ENCODE results near the gene COPB1.

The COPB1 gene

GRCh38 chr11:14544611-14545010 is 45.0 kb upstream of the COPB1 start:
- no peak overlapping the region for H2AFZ ChIP-seq (ENCODE audit: low read depth, low read length)
- ATAC-seq (ENCODE audit: insufficient read depth, low read depth), result no peak
- DNase-seq, result no peak

DNA sequence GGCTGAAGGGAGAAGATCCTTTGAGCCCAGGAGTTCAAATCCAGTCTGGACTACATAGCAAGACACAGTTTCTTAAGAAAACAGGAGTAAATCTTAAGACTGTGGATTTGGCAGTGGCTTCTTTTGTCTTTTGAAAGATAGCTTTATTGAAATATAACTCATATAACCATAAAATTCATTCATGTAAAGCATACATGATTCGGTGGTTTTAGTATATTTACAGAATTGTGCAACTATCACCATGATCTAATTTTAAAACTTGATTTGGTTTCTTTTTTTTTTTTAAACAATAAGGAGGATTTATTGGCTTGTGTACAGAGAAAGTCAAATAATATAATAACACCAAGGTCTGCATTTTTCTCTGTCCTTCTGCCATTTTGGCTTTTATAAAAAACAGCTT is 43.6 kb upstream of the COPB1 start:
- Histone ChIP-seq H3K4me1 (ENCODE audit: insufficient read depth, low read length) (no peaks in the 10 kb centered on the region), H3K4me3 (ENCODE audit: low read depth in 1 of 2, low read length in 2 of 2) (no peak overlapping the region), H3K27me3 (ENCODE audit: insufficient read depth, low read length, poor library complexity) (no peaks in the 10 kb centered on the region), H3K9me3 (ENCODE audit: insufficient read depth, low read length, severe bottlenecking) (no peaks in the 10 kb centered on the region), H3K36me3 (ENCODE audit: insufficient read depth, low read length) (no peaks in the 10 kb centered on the region), H4K20me1 (ENCODE audit: insufficient read depth, low read length) (no peaks in the 10 kb centered on the region), H3K9ac (ENCODE audit: low read depth, low read length) (no peak overlapping the region), H3K27ac (ENCODE audit: low read length) (no peak overlapping the region), H3K79me2 (ENCODE audit: insufficient read depth, low read length) (no peaks in the 10 kb centered on the region), H2AFZ (ENCODE audit: low read depth, low read length) (no peak overlapping the region), H3K4me2 (ENCODE audit: insufficient read depth, low read length) (no peak overlapping the region)
- DNase-seq, result no peak
- TF ChIP-seq EZH2 (IDR thresholded peaks at IDR 0.05; ENCODE audit: borderline replicate concordance, low read depth, low read length, severe bottlenecking) (no peak), CTCF (IDR thresholded peaks at IDR 0.05; ENCODE audit: borderline replicate concordance, extremely low read depth, low read length, poor library complexity, severe bottlenecking) (no peak)
- ATAC-seq (ENCODE audit: insufficient read depth, low read depth), result no peak

More at GRCh38 chr11:14544611-14545010, 45.0 kb upstream of the COPB1 start:
- H4K20me1 ChIP-seq (ENCODE audit: insufficient read depth, low read length), result no peaks in the 10 kb centered on the region
- TF ChIP-seq EZH2 (IDR thresholded peaks at IDR 0.05; ENCODE audit: borderline replicate concordance, low read depth, low read length, severe bottlenecking), result no peak
- no peak for TF ChIP-seq CTCF (IDR thresholded peaks at IDR 0.05; ENCODE audit: borderline replicate concordance, extremely low read depth, low read length, poor library complexity, severe bottlenecking)
- no peaks in the 10 kb centered on the region for H3K9me3 ChIP-seq (ENCODE audit: insufficient read depth, low read length, severe bottlenecking)
- no peak overlapping the region for H3K4me2 ChIP-seq (ENCODE audit: insufficient read depth, low read length)
- no peak overlapping the region for H3K4me3 ChIP-seq (ENCODE audit: low read depth in 1 of 2, low read length in 2 of 2)
- no peaks in the 10 kb centered on the region for H3K4me1 ChIP-seq (ENCODE audit: insufficient read depth, low read length)
- H3K27me3 ChIP-seq (ENCODE audit: insufficient read depth, low read length, poor library complexity), result no peaks in the 10 kb centered on the region
- H3K79me2 ChIP-seq (ENCODE audit: insufficient read depth, low read length), result no peaks in the 10 kb centered on the region
- H3K27ac ChIP-seq (ENCODE audit: low read length), result no peak overlapping the region
- H3K9ac ChIP-seq (ENCODE audit: low read depth, low read length), result no peak overlapping the region
- H3K36me3 ChIP-seq (ENCODE audit: insufficient read depth, low read length), result no peaks in the 10 kb centered on the region

DNA sequence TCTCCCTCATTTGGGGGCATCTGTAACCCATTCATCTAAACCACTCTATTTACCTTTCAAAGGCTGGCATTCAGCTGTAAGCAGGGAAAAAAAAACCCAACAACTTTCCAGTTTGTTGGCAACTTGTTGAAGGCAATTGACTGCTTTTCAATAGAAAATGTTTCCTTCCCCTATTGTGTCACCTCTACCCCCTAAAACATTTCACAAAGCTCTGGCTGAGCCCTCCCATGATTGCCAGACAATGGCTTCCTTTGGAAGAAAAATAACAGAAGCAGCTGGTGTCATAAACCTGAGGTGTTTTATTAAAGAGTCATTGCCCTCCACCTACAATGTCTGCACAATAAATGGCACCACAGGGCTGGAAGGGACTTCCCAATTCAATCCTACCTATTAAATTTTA is 42.7 kb upstream of the COPB1 start:
- TF ChIP-seq CTCF (IDR thresholded peaks at IDR 0.05; ENCODE audit: borderline replicate concordance, extremely low read depth, low read length, poor library complexity, severe bottlenecking) (no peak), EZH2 (IDR thresholded peaks at IDR 0.05; ENCODE audit: borderline replicate concordance, low read depth, low read length, severe bottlenecking) (no peak)
- H3K9me3 ChIP-seq (ENCODE audit: insufficient read depth, low read length, severe bottlenecking), result no peaks in the 10 kb centered on the region

More for the DNA sequence above, 42.7 kb upstream of the COPB1 start:
- H3K4me3 ChIP-seq (ENCODE audit: low read depth in 1 of 2, low read length in 2 of 2), result no peak overlapping the region
- H2AFZ ChIP-seq (ENCODE audit: low read depth, low read length), result no peak overlapping the region
- no peaks in the 10 kb centered on the region for H3K27me3 ChIP-seq (ENCODE audit: insufficient read depth, low read length, poor library complexity)
- DNase-seq, result no peak
- peaks cover 6% of the 10 kb centered on the region for H3K4me1 ChIP-seq (ENCODE audit: insufficient read depth, low read length)
- no peak overlapping the region for H3K4me2 ChIP-seq (ENCODE audit: insufficient read depth, low read length)
- no peaks in the 10 kb centered on the region for H3K36me3 ChIP-seq (ENCODE audit: insufficient read depth, low read length)
- no peak overlapping the region for H3K9ac ChIP-seq (ENCODE audit: low read depth, low read length)
- no peak for ATAC-seq (ENCODE audit: insufficient read depth, low read depth)
- no peaks in the 10 kb centered on the region for H4K20me1 ChIP-seq (ENCODE audit: insufficient read depth, low read length)
- no peak overlapping the region for H3K27ac ChIP-seq (ENCODE audit: low read length)
- H3K79me2 ChIP-seq (ENCODE audit: insufficient read depth, low read length), result no peaks in the 10 kb centered on the region

Data from DND-41 (cell line).